ENCODE data around the gene ABCA12. TPM values are rescaled to one million over a fixed set of nuclear protein-coding genes. Genes with fewer than 3 reads are reported as not detected.

ABCA12 gene
- total and polyA plus RNA-seq, 12 donors = under 0.01 to 0.04 TPM; not detected in 10

GRCh38 chr2:215015421-215015820 is 123.0 kb downstream of the ABCA12 start:
- TF ChIP-seq CTCF (IDR thresholded peaks at IDR 0.05) = no peak
- TF ChIP-seq POLR2A (IDR thresholded peaks at IDR 0.05) = no peak
- WGBS, 4 donors = 89 to 96% (median 91%) methylated on average over 3 of the region's 3 CpGs
- intact Hi-C loops (cut with DNase I) = no loop called here
- no peak overlapping the region for H3K4me3 ChIP-seq
- no peaks in the 10 kb centered on the region for H3K4me1 ChIP-seq (replicated peaks in 1 of 2)
- H3K27me3 ChIP-seq = no peaks in the 10 kb centered on the region
- no peaks in the 10 kb centered on the region for H3K36me3 ChIP-seq (replicated peaks in 1 of 2)
- H3K27ac ChIP-seq = no peak overlapping the region
- DNase-seq = no peak
- no peaks in the 10 kb centered on the region for H3K9me3 ChIP-seq (replicated peaks in 1 of 3)

GRCh38 chr2:215010390-215010789 is 128.0 kb downstream of the ABCA12 start:
- no peak for DNase-seq
- Histone ChIP-seq H3K36me3 (replicated peaks in 1 of 2) (no peaks in the 10 kb centered on the region), H3K27me3 (no peaks in the 10 kb centered on the region), H3K4me3 (no peak overlapping the region), H3K27ac (no peak overlapping the region), H3K4me1 (replicated peaks in 1 of 2) (no peaks in the 10 kb centered on the region), H3K9me3 (replicated peaks in 1 of 3) (no peaks in the 10 kb centered on the region)
- intact Hi-C loops (cut with DNase I) = no loop called here
- TF ChIP-seq CTCF (IDR thresholded peaks at IDR 0.05) (no peak), POLR2A (IDR thresholded peaks at IDR 0.05) (no peak)
- WGBS, 4 donors = 49 to 68% (median 60%) methylated on average over 2 of the region's 2 CpGs

GRCh38 chr2:215003001-215003400 is 135.4 kb downstream of the ABCA12 start:
- TF ChIP-seq CTCF (IDR thresholded peaks at IDR 0.05) = no peak
- TF ChIP-seq POLR2A (IDR thresholded peaks at IDR 0.05) = no peak
- H3K27ac ChIP-seq = no peak overlapping the region
- H3K36me3 ChIP-seq (replicated peaks in 1 of 2) = no peaks in the 10 kb centered on the region
- WGBS, 4 donors = 13 to 20% (median 16%) methylated on average over 4 of the region's 4 CpGs
- no peaks in the 10 kb centered on the region for H3K9me3 ChIP-seq (replicated peaks in 1 of 3)
- H3K27me3 ChIP-seq = no peaks in the 10 kb centered on the region
- H3K4me1 ChIP-seq (replicated peaks in 1 of 2) = no peaks in the 10 kb centered on the region
- DNase-seq = no peak
- intact Hi-C loops (cut with DNase I) = no loop called here
- H3K4me3 ChIP-seq = no peak overlapping the region

GRCh38 chr2:215002500-215002899 is 135.9 kb downstream of the ABCA12 start:
- intact Hi-C loops (cut with DNase I) = no loop called here
- Histone ChIP-seq H3K4me1 (replicated peaks in 1 of 2) (no peaks in the 10 kb centered on the region), H3K9me3 (replicated peaks in 1 of 3) (no peaks in the 10 kb centered on the region), H3K27ac (no peak overlapping the region), H3K4me3 (no peak overlapping the region), H3K27me3 (no peaks in the 10 kb centered on the region), H3K36me3 (replicated peaks in 1 of 2) (no peaks in the 10 kb centered on the region)
- peak in 5 of 7 donors; percentile 16 to 53 (median 18) for DNase-seq
- 20 to 27% (median 23%) methylated on average over 5 of the region's 5 CpGs for WGBS, 4 donors
- TF ChIP-seq CTCF (IDR thresholded peaks at IDR 0.05) (peak; percentile 24 to 55 (median 33)), POLR2A (IDR thresholded peaks at IDR 0.05) (no peak)
